Choroid plexus epithelial cell (primary cell): ENCODE measurements around the gene GUCY1A2.
A peak's percentile ranks its signal among the peaks of the same experiment; 100 is the strongest.
"Not testable (repeated sequence)": the region's sequence is repeated elsewhere in the genome, so short reads cannot be mapped to it uniquely, and the experiment has no call there.

Experiments
- DNase-seq: peaks from one replicate; pipeline ENCODE4 v3.0.0-alpha.2; 2010; ENCODE audit warnings: low read depth
- H3K4me3 ChIP-seq: 2 replicates; pipeline ENCODE4 v1.5.1; 2011; ENCODE audit warnings: low read depth, mild to moderate bottlenecking, control low read depth, low read length, moderate library complexity
- TF ChIP-seq, protein P1 (sequence below): conservative IDR thresholded peaks from 2 replicates; pipeline ENCODE4 v1.5.1; 2011; ENCODE audit warnings: low read depth, mild to moderate bottlenecking, control low read depth, inconsistent platforms, low read length, moderate library complexity

Gene GUCY1A2

DNA sequence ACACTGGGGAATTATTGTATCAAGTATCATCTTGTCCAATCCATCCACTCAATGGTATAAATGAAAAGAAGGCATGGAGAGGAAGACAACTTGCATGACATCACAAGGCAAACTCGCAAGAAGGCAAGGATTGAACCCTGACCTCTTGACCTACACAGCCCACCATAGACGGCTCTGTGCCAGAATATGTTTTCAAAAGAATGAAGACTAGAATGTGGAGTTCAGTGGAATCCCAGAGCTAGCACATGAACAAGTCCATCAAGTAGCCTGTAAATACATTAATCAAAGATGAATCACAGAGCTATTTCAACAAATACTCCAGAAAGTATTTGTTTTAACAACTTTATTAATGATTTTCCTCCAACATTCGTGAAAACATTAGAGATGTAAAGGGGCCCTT, 189.7 kb downstream of the GUCY1A2 start:
- DNase-seq: peak; percentile 14
- TF ChIP-seq, protein P1, sequence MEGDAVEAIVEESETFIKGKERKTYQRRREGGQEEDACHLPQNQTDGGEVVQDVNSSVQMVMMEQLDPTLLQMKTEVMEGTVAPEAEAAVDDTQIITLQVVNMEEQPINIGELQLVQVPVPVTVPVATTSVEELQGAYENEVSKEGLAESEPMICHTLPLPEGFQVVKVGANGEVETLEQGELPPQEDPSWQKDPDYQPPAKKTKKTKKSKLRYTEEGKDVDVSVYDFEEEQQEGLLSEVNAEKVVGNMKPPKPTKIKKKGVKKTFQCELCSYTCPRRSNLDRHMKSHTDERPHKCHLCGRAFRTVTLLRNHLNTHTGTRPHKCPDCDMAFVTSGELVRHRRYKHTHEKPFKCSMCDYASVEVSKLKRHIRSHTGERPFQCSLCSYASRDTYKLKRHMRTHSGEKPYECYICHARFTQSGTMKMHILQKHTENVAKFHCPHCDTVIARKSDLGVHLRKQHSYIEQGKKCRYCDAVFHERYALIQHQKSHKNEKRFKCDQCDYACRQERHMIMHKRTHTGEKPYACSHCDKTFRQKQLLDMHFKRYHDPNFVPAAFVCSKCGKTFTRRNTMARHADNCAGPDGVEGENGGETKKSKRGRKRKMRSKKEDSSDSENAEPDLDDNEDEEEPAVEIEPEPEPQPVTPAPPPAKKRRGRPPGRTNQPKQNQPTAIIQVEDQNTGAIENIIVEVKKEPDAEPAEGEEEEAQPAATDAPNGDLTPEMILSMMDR: no peak
- H3K4me3 ChIP-seq: no peak overlapping the region

DNA sequence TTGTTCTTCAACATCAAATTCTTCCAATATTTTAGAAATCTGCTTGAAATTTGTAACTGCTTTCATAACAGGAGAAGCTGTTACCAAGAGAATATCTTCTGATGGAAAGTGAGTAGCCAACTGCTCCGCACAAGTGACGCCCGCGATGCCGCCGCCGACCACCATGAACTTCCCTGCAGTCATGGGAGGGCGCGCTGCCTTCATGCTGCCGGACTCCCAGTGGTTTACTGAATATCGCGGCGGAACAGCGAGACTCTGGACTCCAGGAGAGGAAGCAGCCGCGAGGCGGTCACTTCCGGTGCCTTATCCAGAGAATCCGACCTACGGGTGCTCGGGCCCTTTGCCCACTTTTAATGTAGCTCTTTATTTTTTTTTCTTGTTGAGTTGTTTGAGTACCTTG, 190.6 kb downstream of the GUCY1A2 start:
- no peak overlapping the region for H3K4me3 ChIP-seq
- DNase-seq: no peak
- TF ChIP-seq, protein P1: no peak

DNA sequence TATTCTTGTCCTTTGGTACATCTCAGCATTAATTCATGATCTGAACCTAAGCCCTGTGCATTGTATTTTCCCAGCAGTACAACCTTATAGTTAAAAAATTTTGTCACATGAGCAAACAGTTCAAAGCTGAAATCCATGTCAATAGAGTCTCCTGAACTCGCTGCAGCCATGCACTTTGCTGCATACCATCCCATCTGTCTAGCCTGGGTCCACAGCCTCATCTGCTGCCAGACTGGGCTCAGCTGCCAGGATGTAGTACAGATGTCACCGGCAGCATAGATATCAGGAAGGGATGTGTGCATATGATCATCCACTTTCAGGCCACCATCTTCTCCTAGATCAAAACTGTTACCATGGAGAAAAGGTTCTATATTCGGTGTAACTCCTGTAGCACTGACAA, 191.7 kb downstream of the GUCY1A2 start:
- H3K4me3 ChIP-seq, DNase-seq: not testable (repeated sequence)

DNA sequence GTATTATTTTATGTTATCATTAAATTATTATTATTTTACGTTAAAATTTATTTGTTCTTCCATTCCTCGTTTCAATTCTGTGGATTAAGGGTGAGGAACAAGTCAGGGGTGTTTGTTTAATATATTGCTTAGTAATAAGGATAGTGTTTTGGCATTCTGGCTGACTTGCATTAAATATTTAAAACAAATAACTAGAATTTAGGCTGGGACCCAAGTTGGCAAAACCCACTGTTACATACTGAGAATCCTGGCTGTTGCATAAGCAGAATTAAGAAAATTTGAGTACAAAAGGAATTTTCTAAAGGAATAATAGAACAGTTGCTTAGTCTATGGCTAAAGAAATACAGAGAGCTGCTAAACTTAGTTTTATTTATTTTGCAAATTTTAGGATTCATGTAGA, 196.4 kb downstream of the GUCY1A2 start:
- H3K4me3 ChIP-seq: no peak overlapping the region
- no peak for DNase-seq
- TF ChIP-seq, protein P1: no peak

DNA sequence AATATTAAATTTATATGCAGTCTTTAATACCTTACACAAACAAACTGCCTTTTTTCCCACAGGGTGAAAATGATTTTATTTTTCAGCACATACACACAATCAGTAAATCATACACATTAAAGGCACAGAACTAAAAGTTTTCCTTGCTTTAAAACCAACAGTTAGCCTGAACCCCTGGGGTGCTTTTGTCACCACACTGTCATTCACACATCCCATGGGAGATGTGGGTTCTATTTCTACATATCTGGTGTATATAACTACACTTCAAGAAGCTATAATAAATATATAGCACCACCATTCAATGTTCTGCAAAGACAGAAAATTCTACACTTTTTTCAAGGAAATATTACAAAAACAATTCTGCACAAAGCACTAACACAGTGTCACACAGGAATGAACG, 197.0 kb downstream of the GUCY1A2 start:
- no peak overlapping the region for H3K4me3 ChIP-seq
- no peak for DNase-seq
- TF ChIP-seq, protein P1: no peak

DNA sequence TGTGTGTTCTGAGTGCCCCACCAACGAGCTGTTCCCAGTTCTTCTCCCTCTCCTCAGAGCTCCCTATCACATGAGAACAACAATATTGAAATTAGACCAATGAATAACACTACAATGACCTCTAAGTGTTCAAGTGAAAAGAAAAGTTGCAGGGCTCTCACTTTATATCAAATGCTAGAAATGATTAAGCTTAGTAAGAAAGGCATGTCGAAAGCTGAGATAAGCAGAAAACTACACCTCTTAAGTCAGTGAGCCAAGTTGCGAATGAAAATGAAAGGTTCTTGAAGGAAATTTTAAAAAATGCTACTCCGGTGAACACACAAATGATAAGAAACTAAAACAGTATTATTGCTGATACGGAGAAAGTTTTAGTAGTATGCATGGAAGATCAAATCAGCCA, 199.8 kb downstream of the GUCY1A2 start:
- TF ChIP-seq, protein P1: no peak
- no peak for DNase-seq

DNA sequence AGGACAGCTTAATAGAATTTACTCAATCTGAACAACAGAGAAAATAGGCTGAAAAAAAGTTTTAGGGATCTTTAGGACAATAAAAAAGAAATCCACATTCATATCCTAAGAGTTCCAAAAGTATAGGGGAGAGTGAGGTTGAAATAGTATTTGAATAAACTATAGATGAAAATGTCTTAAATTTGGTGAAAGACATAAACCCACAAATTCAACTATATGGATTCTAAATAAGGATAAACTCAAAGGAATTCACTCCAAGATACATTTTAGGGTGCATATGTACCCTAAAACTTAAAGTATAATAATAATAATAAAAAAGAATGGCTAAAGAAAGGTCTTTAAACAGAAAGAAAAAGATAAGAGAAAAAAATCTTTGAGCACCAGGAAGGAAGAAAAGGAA, 203.1 kb downstream of the GUCY1A2 start:
- DNase-seq: no peak
- TF ChIP-seq, protein P1: no peak
- H3K4me3 ChIP-seq: no peak overlapping the region

More for the DNA sequence above, 199.8 kb downstream of the GUCY1A2 start:
- H3K4me3 ChIP-seq: no peak overlapping the region

DNA sequence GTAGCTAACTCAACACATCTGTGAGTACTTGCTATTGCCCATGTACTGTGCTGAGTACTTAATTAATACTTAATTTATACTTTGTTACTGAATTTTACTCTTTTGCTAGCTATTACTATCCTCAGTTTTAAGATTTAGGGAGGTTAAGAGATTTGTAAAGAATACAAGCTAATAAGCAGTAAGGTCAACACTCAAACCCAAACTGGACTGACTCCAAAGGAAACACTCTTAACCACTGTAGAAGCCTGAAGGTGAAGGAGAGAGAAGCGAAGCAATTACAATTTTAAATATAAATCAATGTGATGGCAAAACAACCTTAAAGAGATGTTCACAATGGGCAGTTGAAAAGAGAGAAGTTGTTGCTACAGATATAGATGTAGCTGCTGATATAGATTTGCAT, 204.5 kb downstream of the GUCY1A2 start:
- TF ChIP-seq, protein P1: no peak
- DNase-seq: no peak
- no peak overlapping the region for H3K4me3 ChIP-seq
